Osteoblast (primary cell): ENCODE results near the gene ABHD4. TPM values are rescaled to one million over a fixed set of nuclear protein-coding genes. Genes with fewer than 3 reads are reported as not detected.

Experiments
- DNase-seq: peaks from one replicate; pipeline ENCODE4 v3.0.0; 2011; ENCODE audit warnings: low spot score, mixed read lengths; ENCODE audit not compliant: insufficient read length; ENCODE audit errors: missing footprints
- H2AFZ ChIP-seq: 2 replicates; pipeline ENCODE4 v1.6.0; 2011; ENCODE audit warnings: mild to moderate bottlenecking, low read length
- H3K27ac ChIP-seq: 2 replicates; pipeline ENCODE4 v1.5.1; 2011; ENCODE audit warnings: mild to moderate bottlenecking, low read depth, low read length, moderate library complexity
- H3K27me3 ChIP-seq: 2 replicates; pipeline ENCODE4 v1.6.0; 2012; ENCODE audit warnings: mild to moderate bottlenecking, control low read depth, inconsistent platforms, low read length, moderate library complexity; ENCODE audit not compliant: insufficient read depth
- H3K36me3 ChIP-seq: 2 replicates; pipeline ENCODE4 v1.5.1; 2011; ENCODE audit warnings: mild to moderate bottlenecking, low read length, control low read depth, moderate library complexity; ENCODE audit not compliant: insufficient read depth
- H3K4me1 ChIP-seq: 2 replicates; pipeline ENCODE4 v1.5.1; 2011; ENCODE audit warnings: mild to moderate bottlenecking, low read length, control low read depth, moderate library complexity; ENCODE audit not compliant: insufficient read depth
- H3K4me2 ChIP-seq: 2 replicates; pipeline ENCODE4 v1.6.0; 2011; ENCODE audit warnings: mild to moderate bottlenecking, low read length; ENCODE audit not compliant: insufficient read depth
- H3K4me3 ChIP-seq: fragments of 200-600 bp; sonication (generic); 3 replicates; pipeline ENCODE4 v1.5.1; 2012; ENCODE audit warnings: mild to moderate bottlenecking, low read length, inconsistent platforms; ENCODE audit not compliant: insufficient read depth
- H3K79me2 ChIP-seq: 2 replicates; pipeline ENCODE4 v1.6.0; 2012; ENCODE audit warnings: mild to moderate bottlenecking, low read length, control low read depth, inconsistent platforms; ENCODE audit not compliant: insufficient read depth
- H3K9me3 ChIP-seq: 2 replicates; pipeline ENCODE4 v1.5.1; 2011; ENCODE audit warnings: low read depth, low read length, control low read depth
- H4K20me1 ChIP-seq: 2 replicates; pipeline ENCODE4 v1.6.0; 2012; ENCODE audit warnings: mild to moderate bottlenecking, low read length, control low read depth; ENCODE audit not compliant: insufficient read depth
- CTCF ChIP-seq: IDR thresholded peaks from 2 replicates; pipeline ENCODE4 v1.5.1; 2011; ENCODE audit warnings: mild to moderate bottlenecking, low read depth, low read length, moderate library complexity; ENCODE audit errors: extremely low read depth
- total RNA-seq: library from RNA; depleted of rRNA; stranded (reverse); fragments of >200 nt; gene quantifications from 2 replicates; pipeline ENCODE4 v1.2.3, GENCODE V29; 2012

ABHD4 gene
- total RNA-seq, 1 donor = 52.1 TPM

GRCh38 chr14:22607291-22607690, 9.2 kb downstream of the ABHD4 start:
- no peak for TF ChIP-seq CTCF
- H3K79me2 ChIP-seq = no peaks in the 10 kb centered on the region
- H3K36me3 ChIP-seq = peaks cover 80% of the 10 kb centered on the region
- H2AFZ ChIP-seq = no peak overlapping the region
- H3K9me3 ChIP-seq = no peaks in the 10 kb centered on the region
- no peak overlapping the region for H3K4me3 ChIP-seq
- peak overlapping the region; percentile 11 for H3K27ac ChIP-seq
- no peak overlapping the region for H3K4me2 ChIP-seq
- DNase-seq = no peak
- H3K4me1 ChIP-seq = peaks cover 28% of the 10 kb centered on the region
- no peaks in the 10 kb centered on the region for H4K20me1 ChIP-seq
- no peaks in the 10 kb centered on the region for H3K27me3 ChIP-seq

DNA sequence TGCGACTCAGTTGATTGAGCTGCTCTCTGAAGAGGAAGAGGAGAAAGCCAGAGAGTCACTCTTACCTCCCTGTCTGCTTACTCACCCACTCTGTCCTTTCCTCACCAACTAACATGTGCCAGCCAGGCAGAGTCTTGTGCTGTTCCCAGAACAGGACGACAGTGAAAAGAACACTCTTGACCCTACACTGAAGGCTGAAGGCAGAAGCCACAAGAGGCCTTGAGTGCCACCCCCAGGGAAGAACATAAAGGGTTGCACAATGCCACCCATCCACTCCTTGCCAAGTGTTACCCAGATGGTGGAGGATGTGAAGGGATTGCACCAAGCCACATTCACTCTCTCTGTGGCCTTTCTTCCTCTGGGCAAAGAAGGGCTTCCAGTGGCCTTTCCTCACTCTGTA, 12.8 kb downstream of the ABHD4 start:
- DNase-seq = no peak
- Histone ChIP-seq H3K9me3 (no peaks in the 10 kb centered on the region), H3K27ac (no peak overlapping the region), H3K27me3 (no peaks in the 10 kb centered on the region), H3K4me2 (no peak overlapping the region), H3K4me1 (peaks cover 29% of the 10 kb centered on the region), H2AFZ (no peak overlapping the region), H3K4me3 (no peak overlapping the region), H4K20me1 (no peaks in the 10 kb centered on the region), H3K79me2 (no peaks in the 10 kb centered on the region), H3K36me3 (peaks cover 53% of the 10 kb centered on the region)
- TF ChIP-seq CTCF = no peak

- H3K27ac ChIP-seq = peak overlapping the region; percentile 94
These were observed 15.1 kb downstream of the ABHD4 start for GRCh38 chr14:22613106-22613695.

More at GRCh38 chr14:22613106-22613695, 15.1 kb downstream of the ABHD4 start:
- Histone ChIP-seq H3K27me3 (no peaks in the 10 kb centered on the region), H3K79me2 (no peaks in the 10 kb centered on the region), H3K9me3 (no peaks in the 10 kb centered on the region), H2AFZ (no peak overlapping the region), H3K4me2 (peak overlapping the region; percentile 46), H3K4me3 (no peak overlapping the region), H3K36me3 (peaks cover 37% of the 10 kb centered on the region), H4K20me1 (no peaks in the 10 kb centered on the region), H3K4me1 (peaks cover 15% of the 10 kb centered on the region)
- peak; percentile 39 for TF ChIP-seq CTCF
- no peak for DNase-seq
